GM19468 (cell line): ENCODE results near the gene FOXP1.
"Not testable (repeated sequence)": the region's sequence is repeated elsewhere in the genome, so short reads cannot be mapped to it uniquely, and the experiment has no call there.

Source experiments
- ATAC-seq: cut with Tn5 transposase; IDR thresholded peaks from one replicate; pipeline ENCODE4 v1.9.1; 2021; ENCODE audit warnings: mild to moderate bottlenecking, moderate library complexity, moderate number of reproducible peaks; ENCODE audit not compliant: unreplicated experiment; ENCODE audit errors: extremely low read depth

FOXP1 gene

GRCh38 chr3:71360180-71360579, 223.3 kb downstream of the FOXP1 start:
- peak; percentile 7 for ATAC-seq

GRCh38 chr3:71358243-71358642, 225.3 kb downstream of the FOXP1 start:
- no peak for ATAC-seq

GRCh38 chr3:71356265-71356664, 227.3 kb downstream of the FOXP1 start:
- no peak for ATAC-seq

- no peak for ATAC-seq
These were observed 227.7 kb downstream of the FOXP1 start for GRCh38 chr3:71355862-71356261.

- ATAC-seq, result no peak
These were observed 228.5 kb downstream of the FOXP1 start for GRCh38 chr3:71355037-71355436.

GRCh38 chr3:71351403-71352149, 232.0 kb downstream of the FOXP1 start:
- ATAC-seq, result no peak

GRCh38 chr3:71350998-71351397, 232.5 kb downstream of the FOXP1 start:
- no peak for ATAC-seq

GRCh38 chr3:71348831-71349230, 234.7 kb downstream of the FOXP1 start:
- ATAC-seq, result no peak

- ATAC-seq, result no peak
These were observed 235.4 kb downstream of the FOXP1 start for GRCh38 chr3:71348001-71348632.

GRCh38 chr3:71346061-71346460, 237.5 kb downstream of the FOXP1 start:
- ATAC-seq, result no peak

GRCh38 chr3:71345429-71346040, 238.0 kb downstream of the FOXP1 start:
- ATAC-seq, result no peak

GRCh38 chr3:71341721-71342120, 241.8 kb downstream of the FOXP1 start:
- no peak for ATAC-seq

GRCh38 chr3:71339049-71339448, 244.5 kb downstream of the FOXP1 start:
- ATAC-seq, result no peak

- ATAC-seq, result no peak
These were observed 250.7 kb downstream of the FOXP1 start for GRCh38 chr3:71332813-71333212.

- no peak for ATAC-seq
These were observed 252.6 kb downstream of the FOXP1 start for GRCh38 chr3:71330909-71331308.

GRCh38 chr3:71330505-71330904, 253.0 kb downstream of the FOXP1 start:
- ATAC-seq, result no peak

GRCh38 chr3:71329817-71330216, 253.7 kb downstream of the FOXP1 start:
- ATAC-seq, result no peak

- ATAC-seq, result no peak
These were observed 254.6 kb downstream of the FOXP1 start for GRCh38 chr3:71328926-71329325.

- no peak for ATAC-seq
These were observed 255.6 kb downstream of the FOXP1 start for GRCh38 chr3:71327936-71328335.

GRCh38 chr3:71325715-71326114, 257.8 kb downstream of the FOXP1 start:
- no peak for ATAC-seq

GRCh38 chr3:71324224-71324623, 259.3 kb downstream of the FOXP1 start:
- not testable (repeated sequence) for ATAC-seq
